ENCODE results near the gene TMEM256.

DNA sequence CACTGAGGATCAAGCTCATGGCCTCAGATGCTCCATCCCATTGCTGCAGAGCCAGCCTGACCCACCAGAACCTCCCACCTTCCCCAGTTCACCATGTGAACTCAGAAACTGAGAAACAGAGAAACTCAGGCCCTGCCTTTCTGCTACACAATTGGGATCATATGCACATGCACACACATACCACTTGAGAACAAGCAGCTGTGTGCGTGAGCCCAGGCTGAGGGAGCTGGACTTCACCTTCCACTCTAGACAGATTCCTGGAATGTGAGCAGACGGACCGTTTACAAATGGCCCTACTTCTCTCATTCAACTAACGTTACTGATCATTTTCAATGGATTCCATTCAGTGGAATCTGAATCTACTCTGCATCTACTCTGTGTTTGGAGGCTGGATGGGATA lies 19.8 kb upstream of the TMEM256 start:
- no peak for TF ChIP-seq CEBPB (IDR thresholded peaks at IDR 0.05)
- no peak for TF ChIP-seq KDM1A (IDR thresholded peaks at IDR 0.05; ENCODE audit: low read depth)
- TF ChIP-seq CTCF (IDR thresholded peaks at IDR 0.05): no peak
- no peak for TF ChIP-seq MAX (IDR thresholded peaks at IDR 0.05)
- TF ChIP-seq BHLHE40 (IDR thresholded peaks at IDR 0.05; ENCODE audit: low read depth, low read length): no peak
